GM23248 (cell line): ENCODE results near the gene ARPC2.

ENCODE experiments used
- EZH2 ChIP-seq: fragments of 200-600 bp; sonication (generic); IDR thresholded peaks from 2 replicates; pipeline ENCODE4 v1.6.1; 2018; ENCODE audit warnings: antibody characterized with exemption, mild to moderate bottlenecking; ENCODE audit not compliant: insufficient read depth, poor library complexity, severe bottlenecking
- EZH2phosphoT487 ChIP-seq: fragments of 200-600 bp; sonication (generic); IDR thresholded peaks from 2 replicates; pipeline ENCODE4 v1.6.1; 2018; ENCODE audit warnings: antibody characterized with exemption, moderate library complexity, mild to moderate bottlenecking, low read depth; ENCODE audit not compliant: insufficient read depth

DNA sequence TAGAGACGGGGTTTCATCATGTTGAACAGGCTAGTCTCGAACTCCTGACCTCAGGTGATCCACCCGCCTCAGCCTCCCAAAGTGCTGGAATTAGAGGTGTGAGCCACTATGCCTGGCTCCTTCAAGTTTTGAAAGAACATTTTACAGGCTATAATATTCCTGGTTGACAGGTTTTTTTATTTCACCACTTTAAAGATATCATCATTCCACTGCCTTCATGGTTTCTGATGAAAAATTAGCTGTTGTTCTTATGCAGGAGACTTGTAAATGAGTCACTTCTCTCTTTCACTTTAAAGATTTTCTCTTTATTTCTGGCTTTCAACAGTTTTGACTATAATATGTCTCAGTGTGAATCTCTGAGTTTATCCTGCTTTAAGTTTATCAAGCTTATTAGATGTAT lies 7.9 kb upstream of the ARPC2 start:
- no peak for TF ChIP-seq EZH2phosphoT487
- no peak for TF ChIP-seq EZH2
